HepG2 (cell line): ENCODE data around the gene VPS13D. TPM values are rescaled to one million over a fixed set of nuclear protein-coding genes. Genes with fewer than 3 reads are reported as not detected.

ENCODE experiments used
- ATAC-seq: fragments of 200-7000 bp; cut with Tn5 transposase; 3 replicates; pipeline ENCODE4 v1.9.1; 2020; ENCODE audit warnings: mild to moderate bottlenecking, moderate library complexity
- BruUV-seq: library from RNA; stranded (reverse); fragments of 400-500 nt; replicated peaks from 2 replicates; lab custom pipeline; 2021; lab: Mats Ljungman, UMichigan
- CTCF ChIA-PET: fragments of 300-600 bp; formaldehyde crosslinking; extraction: SDS; loops from one replicate; lab custom pipeline; 2021; ENCODE audit warnings: low total read pairs, inconsistent platforms, low intra/inter-chr PET ratio; lab: Yijun Ruan, JAX
- POLR2A ChIA-PET: fragments of 350-600 bp; sonication (Branson Sonifier 250); formaldehyde crosslinking; loops from one replicate; lab custom pipeline; 2020; ENCODE audit warnings: antibody characterized with exemption, inconsistent platforms; lab: Yijun Ruan, JAX
- DNase-seq: peaks from one replicate; pipeline ENCODE4 v3.0.0-alpha.2; 2015; ENCODE audit warnings: low spot score
- FAIRE-seq: peaks from 3 replicates; lab custom pipeline; 2011; peaks lifted over from hg19 to GRCh38; lab: Jason Lieb, UNC
- H2AFZ ChIP-seq: one replicate; pipeline ENCODE4 v1.6.1; 2011; ENCODE audit warnings: low read length, inconsistent platforms
- H3K27ac ChIP-seq: fragments of 300-600 bp; 3 replicates; pipeline ENCODE4 v1.8.0; 2011; ENCODE audit warnings: mixed run types, mild to moderate bottlenecking, mixed read lengths, low read length, inconsistent platforms; ENCODE audit not compliant: insufficient read depth; ENCODE audit errors: extremely low read length
- H3K27me3 ChIP-seq, 2 experiments: fragments of 200-600 bp in 1 of 2; 2 replicates in 1 of 2; 3 replicates in 1 of 2; pipeline versions ENCODE4 v1.6.0 to v1.8.0; 2011; ENCODE audit warnings: low read length in 2 of 2, mild to moderate bottlenecking in 2 of 2, moderate library complexity in 2 of 2, inconsistent platforms in 1 of 2; ENCODE audit not compliant: insufficient read depth in 2 of 2, control insufficient read depth in 1 of 2
- H3K36me3 ChIP-seq, 2 experiments: fragments of 200-600 bp in 1 of 2; replicated peaks in 1 of 2; 2 replicates in 1 of 2; 3 replicates in 1 of 2; pipeline versions ENCODE4 v1.5.1 to v1.8.0; 2011; ENCODE audit warnings: low read length in 2 of 2, inconsistent platforms in 1 of 2; ENCODE audit not compliant: insufficient read depth in 2 of 2, control insufficient read depth in 1 of 2
- H3K4me1 ChIP-seq: 2 replicates; pipeline ENCODE4 v1.5.1; 2012; ENCODE audit warnings: low read length, inconsistent platforms; ENCODE audit not compliant: insufficient read depth
- H3K4me2 ChIP-seq: 2 replicates; pipeline ENCODE4 v1.6.0; 2011; ENCODE audit warnings: low read depth, low read length, inconsistent platforms
- H3K4me3 ChIP-seq, 3 experiments: fragments of 200-600 bp in 1 of 3; sonication (generic), shearing (Covaris generic) in 1 of 3; replicated peaks in 1 of 3; 2 replicates each; pipeline ENCODE4 v1.5.1; 2011 to 2016; ENCODE audit warnings: low read length in 3 of 3, inconsistent platforms in 2 of 3, low read depth in 2 of 3, mild to moderate bottlenecking in 2 of 3, control low read depth in 1 of 3, mixed read lengths in 1 of 3; ENCODE audit not compliant: insufficient read depth in 1 of 3
- H3K79me2 ChIP-seq: one replicate; pipeline ENCODE4 v1.6.1; 2011; ENCODE audit warnings: low read length, inconsistent platforms; ENCODE audit not compliant: insufficient read depth
- H3K9ac ChIP-seq: 2 replicates; pipeline ENCODE4 v1.6.0; 2011; ENCODE audit warnings: mild to moderate bottlenecking, low read depth, low read length, inconsistent platforms; ENCODE audit not compliant: insufficient read depth
- H3K9me3 ChIP-seq: 2 replicates; pipeline ENCODE4 v1.5.1; 2012; ENCODE audit warnings: mild to moderate bottlenecking, low read length
- H4K20me1 ChIP-seq: 2 replicates; pipeline ENCODE4 v1.6.0; 2011; ENCODE audit warnings: inconsistent platforms, mild to moderate bottlenecking, low read length, moderate library complexity; ENCODE audit not compliant: insufficient read depth
- HNRNPK ChIP-seq: fragments of 200-400 bp; formaldehyde crosslinking; IDR thresholded peaks from 2 replicates; pipeline ENCODE4 v1.6.1; 2018; ENCODE audit warnings: low read length, low read depth, moderate library complexity, mild to moderate bottlenecking; ENCODE audit not compliant: poor library complexity, severe bottlenecking
- SMC3 ChIP-seq: IDR thresholded peaks from 2 replicates; pipeline ENCODE4 v1.6.1; 2011; ENCODE audit warnings: low read length, improper control_type of control experiment
- ZNF12 ChIP-seq: sonication (generic); formaldehyde crosslinking; IDR thresholded peaks from 2 replicates; pipeline ENCODE4 v1.5.0; 2020; ENCODE audit warnings: missing genetic modification reagents
- ZNF251 ChIP-seq: sonication (generic); formaldehyde crosslinking; IDR thresholded peaks from 2 replicates; pipeline ENCODE4 v1.9.0; 2021; ENCODE audit warnings: mild to moderate bottlenecking, missing genetic modification reagents
- ZNF3 ChIP-seq: IDR thresholded peaks from 2 replicates; pipeline ENCODE4 v1.7.0; 2017; ENCODE audit warnings: inconsistent platforms
- ZNF564 ChIP-seq: sonication (generic); formaldehyde crosslinking; IDR thresholded peaks from 2 replicates; pipeline ENCODE4 v1.8.1; 2023; ENCODE audit warnings: mild to moderate bottlenecking, missing genetic modification reagents
- ZNF678 ChIP-seq: sonication (generic); formaldehyde crosslinking; IDR thresholded peaks from 2 replicates; pipeline ENCODE4 v1.4.0; 2020; ENCODE audit warnings: mild to moderate bottlenecking, missing genetic modification reagents
- WGBS: methylation state at CpG from one replicate; pipeline ENCODE4 v1.1.6; 2017; ENCODE audit warnings: low lambda C conversion rate; 5-methylcytosine and 5-hydroxymethylcytosine counted together
- in situ Hi-C: cut with HindIII; loops from 2 replicates; pipeline ENCODE4 v1.10.0; 2017; ENCODE audit warnings: low pct_unique_long_range_greater_than_20kb; ENCODE audit not compliant: extremely low pct_ligation_motif_present
- intact Hi-C: fragments of 100-400 bp; cut with micrococcal nuclease; formaldehyde crosslinking; loops from one replicate; pipeline ENCODE4 v1.10.0; 2022; ENCODE audit not compliant: unreplicated experiment
- polyA plus RNA-seq, 8 experiments: library from polyadenylated mRNA; depleted of rRNA in 3 of 8; stranded (reverse) in 7 of 8; unstranded in 1 of 8; fragments of >200 nt; fragmentation: Illumina TruSeq in 4 of 8; extraction: Trizol in 4 of 8; gene quantifications; 2 replicates each; pipeline versions ENCODE4 v1.2.1 to v1.2.3, GENCODE V29; 2011 to 2016; ENCODE audit warnings: low read depth in 4 of 8, missing spikeins in 1 of 8, mixed read lengths in 1 of 8; ENCODE audit not compliant: insufficient read depth in 1 of 8
- total RNA-seq, 5 experiments: library from RNA; depleted of rRNA; stranded (reverse); fragments of >200 nt; fragmentation: Illumina TruSeq; extraction: Trizol; gene quantifications; 2 replicates each; pipeline ENCODE4 v1.2.3, GENCODE V29; 2016; ENCODE audit warnings: low read depth in 1 of 5
- TF ChIP-seq, protein P1 (sequence below): sonication (generic); formaldehyde crosslinking; IDR thresholded peaks from 2 replicates; pipeline ENCODE4 v1.8.1; 2023; ENCODE audit warnings: mild to moderate bottlenecking, missing genetic modification reagents, borderline replicate concordance
- TF ChIP-seq, protein P2 (sequence below): sonication (generic); formaldehyde crosslinking; conservative IDR thresholded peaks from 2 replicates; pipeline ENCODE4 v1.8.1; 2023; ENCODE audit warnings: missing genetic modification reagents
- TF ChIP-seq, protein P3 (sequence below): sonication (generic); formaldehyde crosslinking; IDR thresholded peaks from 2 replicates; pipeline ENCODE4 v1.4.0; 2020; ENCODE audit warnings: missing genetic modification reagents
- TF ChIP-seq, protein P4 (sequence below): sonication (generic); formaldehyde crosslinking; IDR thresholded peaks from 2 replicates; pipeline ENCODE4 v1.4.0; 2020; ENCODE audit warnings: missing genetic modification reagents
- TF ChIP-seq, protein P5 (sequence below): sonication (generic); formaldehyde crosslinking; IDR thresholded peaks from 2 replicates; pipeline ENCODE4 v1.4.0; 2020; ENCODE audit warnings: missing genetic modification reagents
- TF ChIP-seq, protein P6 (sequence below), 2 experiments: IDR thresholded peaks; 2 replicates each; pipeline ENCODE4 v1.6.1; 2011 to 2012; ENCODE audit warnings: low read length in 2 of 2, borderline replicate concordance in 1 of 2, low read depth in 1 of 2, mild to moderate bottlenecking in 1 of 2, moderate library complexity in 1 of 2

The VPS13D gene
- total and polyA plus RNA-seq, 2 of the 13 experiments (the other 11 are each of a cell fraction or from before 2014, with no cell fraction given) = 8.6 to 13.9 TPM

DNA sequence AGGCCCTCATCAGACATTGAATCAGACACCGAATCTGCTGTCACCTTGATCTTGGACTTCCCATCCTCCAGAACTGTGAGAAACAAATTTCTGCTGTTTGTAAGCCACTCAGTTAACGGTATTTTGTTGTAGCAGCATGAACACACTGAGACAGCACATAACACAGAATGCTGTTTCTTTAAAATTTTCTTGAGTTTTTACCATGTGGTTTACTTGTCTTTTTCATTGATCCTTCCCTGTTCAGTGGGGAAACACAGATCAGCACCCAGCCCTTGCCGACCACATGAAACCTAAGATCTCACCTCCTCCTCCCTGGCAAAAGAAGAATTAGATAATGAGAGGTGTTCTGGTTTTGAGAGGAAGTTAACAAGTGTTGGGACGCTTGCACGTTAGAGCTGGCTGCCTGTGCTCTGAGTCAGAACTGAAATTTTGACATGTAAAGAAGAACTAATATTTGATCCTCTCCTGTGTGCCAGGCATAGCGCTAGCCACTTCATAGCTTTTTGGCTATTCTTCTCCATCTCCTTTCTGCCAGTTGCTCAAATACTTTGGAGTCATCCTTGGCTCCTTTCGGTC, 208.6 kb downstream of the VPS13D start:
- in situ Hi-C loops (no loop called here), intact Hi-C loops (no loop called here)
- POLR2A ChIA-PET = interaction anchor here (1.0 to 2.1 kb wide), 4 partner anchors 90 to 180 kb away, joined by 3 to 8 read pairs (median 6); partner anchors contain the start of gene DHRS3
- Histone ChIP-seq H3K4me3 (no peak overlapping the region), H3K9ac (no peak overlapping the region), H4K20me1 (no peaks in the 10 kb centered on the region), H3K27ac (no peak overlapping the region), H3K36me3 (no peaks in the 10 kb centered on the region; a peak in 1 of 5 replicates), H3K4me2 (no peak overlapping the region), H3K79me2 (no peaks in the 10 kb centered on the region), H3K4me1 (peaks cover 71% of the 10 kb centered on the region), H3K27me3 (no peaks in the 10 kb centered on the region), H2AFZ (no peak overlapping the region), H3K9me3 (no peaks in the 10 kb centered on the region)
- BruUV-seq = no TSS peak
- no peak for DNase-seq
- no peak for FAIRE-seq
- CTCF ChIA-PET = no interaction called here
- WGBS = 96% methylated on average over 7 of the region's 7 CpGs
- ATAC-seq = no peak
- TF ChIP-seq ZNF678 (CRISPR knock-in tag) = no peak
- TF ChIP-seq, protein P1, sequence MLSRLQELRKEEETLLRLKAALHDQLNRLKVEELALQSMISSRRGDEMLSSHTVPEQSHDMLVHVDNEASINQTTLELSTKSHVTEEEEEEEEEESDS (CRISPR knock-in tag) = no peak
- TF ChIP-seq, protein P2, sequence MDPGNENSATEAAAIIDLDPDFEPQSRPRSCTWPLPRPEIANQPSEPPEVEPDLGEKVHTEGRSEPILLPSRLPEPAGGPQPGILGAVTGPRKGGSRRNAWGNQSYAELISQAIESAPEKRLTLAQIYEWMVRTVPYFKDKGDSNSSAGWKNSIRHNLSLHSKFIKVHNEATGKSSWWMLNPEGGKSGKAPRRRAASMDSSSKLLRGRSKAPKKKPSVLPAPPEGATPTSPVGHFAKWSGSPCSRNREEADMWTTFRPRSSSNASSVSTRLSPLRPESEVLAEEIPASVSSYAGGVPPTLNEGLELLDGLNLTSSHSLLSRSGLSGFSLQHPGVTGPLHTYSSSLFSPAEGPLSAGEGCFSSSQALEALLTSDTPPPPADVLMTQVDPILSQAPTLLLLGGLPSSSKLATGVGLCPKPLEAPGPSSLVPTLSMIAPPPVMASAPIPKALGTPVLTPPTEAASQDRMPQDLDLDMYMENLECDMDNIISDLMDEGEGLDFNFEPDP = no peak
- TF ChIP-seq, protein P3, sequence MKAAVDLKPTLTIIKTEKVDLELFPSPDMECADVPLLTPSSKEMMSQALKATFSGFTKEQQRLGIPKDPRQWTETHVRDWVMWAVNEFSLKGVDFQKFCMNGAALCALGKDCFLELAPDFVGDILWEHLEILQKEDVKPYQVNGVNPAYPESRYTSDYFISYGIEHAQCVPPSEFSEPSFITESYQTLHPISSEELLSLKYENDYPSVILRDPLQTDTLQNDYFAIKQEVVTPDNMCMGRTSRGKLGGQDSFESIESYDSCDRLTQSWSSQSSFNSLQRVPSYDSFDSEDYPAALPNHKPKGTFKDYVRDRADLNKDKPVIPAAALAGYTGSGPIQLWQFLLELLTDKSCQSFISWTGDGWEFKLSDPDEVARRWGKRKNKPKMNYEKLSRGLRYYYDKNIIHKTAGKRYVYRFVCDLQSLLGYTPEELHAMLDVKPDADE (CRISPR knock-in tag) = 0 out of 2 replicates have a peak, but pooled peaks have one; percentile 19
- TF ChIP-seq HNRNPK = no peak
- peak; percentile 96 for TF ChIP-seq ZNF12
- TF ChIP-seq, protein P4, sequence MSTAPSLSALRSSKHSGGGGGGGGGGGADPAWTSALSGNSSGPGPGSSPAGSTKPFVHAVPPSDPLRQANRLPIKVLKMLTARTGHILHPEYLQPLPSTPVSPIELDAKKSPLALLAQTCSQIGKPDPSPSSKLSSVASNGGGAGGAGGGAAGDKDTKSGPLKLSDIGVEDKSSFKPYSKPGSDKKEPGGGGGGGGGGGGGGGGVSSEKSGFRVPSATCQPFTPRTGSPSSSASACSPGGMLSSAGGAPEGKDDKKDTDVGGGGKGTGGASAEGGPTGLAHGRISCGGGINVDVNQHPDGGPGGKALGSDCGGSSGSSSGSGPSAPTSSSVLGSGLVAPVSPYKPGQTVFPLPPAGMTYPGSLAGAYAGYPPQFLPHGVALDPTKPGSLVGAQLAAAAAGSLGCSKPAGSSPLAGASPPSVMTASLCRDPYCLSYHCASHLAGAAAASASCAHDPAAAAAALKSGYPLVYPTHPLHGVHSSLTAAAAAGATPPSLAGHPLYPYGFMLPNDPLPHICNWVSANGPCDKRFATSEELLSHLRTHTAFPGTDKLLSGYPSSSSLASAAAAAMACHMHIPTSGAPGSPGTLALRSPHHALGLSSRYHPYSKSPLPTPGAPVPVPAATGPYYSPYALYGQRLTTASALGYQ (CRISPR knock-in tag) = no peak
- TF ChIP-seq, protein P5, sequence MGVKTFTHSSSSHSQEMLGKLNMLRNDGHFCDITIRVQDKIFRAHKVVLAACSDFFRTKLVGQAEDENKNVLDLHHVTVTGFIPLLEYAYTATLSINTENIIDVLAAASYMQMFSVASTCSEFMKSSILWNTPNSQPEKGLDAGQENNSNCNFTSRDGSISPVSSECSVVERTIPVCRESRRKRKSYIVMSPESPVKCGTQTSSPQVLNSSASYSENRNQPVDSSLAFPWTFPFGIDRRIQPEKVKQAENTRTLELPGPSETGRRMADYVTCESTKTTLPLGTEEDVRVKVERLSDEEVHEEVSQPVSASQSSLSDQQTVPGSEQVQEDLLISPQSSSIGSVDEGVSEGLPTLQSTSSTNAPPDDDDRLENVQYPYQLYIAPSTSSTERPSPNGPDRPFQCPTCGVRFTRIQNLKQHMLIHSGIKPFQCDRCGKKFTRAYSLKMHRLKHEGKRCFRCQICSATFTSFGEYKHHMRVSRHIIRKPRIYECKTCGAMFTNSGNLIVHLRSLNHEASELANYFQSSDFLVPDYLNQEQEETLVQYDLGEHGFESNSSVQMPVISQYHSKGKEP (CRISPR knock-in tag) = no peak
- TF ChIP-seq, protein P6, sequence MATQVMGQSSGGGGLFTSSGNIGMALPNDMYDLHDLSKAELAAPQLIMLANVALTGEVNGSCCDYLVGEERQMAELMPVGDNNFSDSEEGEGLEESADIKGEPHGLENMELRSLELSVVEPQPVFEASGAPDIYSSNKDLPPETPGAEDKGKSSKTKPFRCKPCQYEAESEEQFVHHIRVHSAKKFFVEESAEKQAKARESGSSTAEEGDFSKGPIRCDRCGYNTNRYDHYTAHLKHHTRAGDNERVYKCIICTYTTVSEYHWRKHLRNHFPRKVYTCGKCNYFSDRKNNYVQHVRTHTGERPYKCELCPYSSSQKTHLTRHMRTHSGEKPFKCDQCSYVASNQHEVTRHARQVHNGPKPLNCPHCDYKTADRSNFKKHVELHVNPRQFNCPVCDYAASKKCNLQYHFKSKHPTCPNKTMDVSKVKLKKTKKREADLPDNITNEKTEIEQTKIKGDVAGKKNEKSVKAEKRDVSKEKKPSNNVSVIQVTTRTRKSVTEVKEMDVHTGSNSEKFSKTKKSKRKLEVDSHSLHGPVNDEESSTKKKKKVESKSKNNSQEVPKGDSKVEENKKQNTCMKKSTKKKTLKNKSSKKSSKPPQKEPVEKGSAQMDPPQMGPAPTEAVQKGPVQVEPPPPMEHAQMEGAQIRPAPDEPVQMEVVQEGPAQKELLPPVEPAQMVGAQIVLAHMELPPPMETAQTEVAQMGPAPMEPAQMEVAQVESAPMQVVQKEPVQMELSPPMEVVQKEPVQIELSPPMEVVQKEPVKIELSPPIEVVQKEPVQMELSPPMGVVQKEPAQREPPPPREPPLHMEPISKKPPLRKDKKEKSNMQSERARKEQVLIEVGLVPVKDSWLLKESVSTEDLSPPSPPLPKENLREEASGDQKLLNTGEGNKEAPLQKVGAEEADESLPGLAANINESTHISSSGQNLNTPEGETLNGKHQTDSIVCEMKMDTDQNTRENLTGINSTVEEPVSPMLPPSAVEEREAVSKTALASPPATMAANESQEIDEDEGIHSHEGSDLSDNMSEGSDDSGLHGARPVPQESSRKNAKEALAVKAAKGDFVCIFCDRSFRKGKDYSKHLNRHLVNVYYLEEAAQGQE (IDR thresholded peaks at IDR 0.05; ENCODE audit: borderline replicate concordance in 1 of 2, low read depth in 1 of 2, low read length in 2 of 2) = no peak
- peak; percentile 72; the same call in 1 of the 2 replicates for TF ChIP-seq ZNF564 (CRISPR knock-in tag)
- no peak for TF ChIP-seq ZNF251 (CRISPR knock-in tag)
- TF ChIP-seq ZNF3 (CRISPR knock-in tag) = peak; percentile 68; the same call in 1 of the 2 replicates
- TF ChIP-seq SMC3 = no peak
